ENCODE data around the gene POLD1. TPM values are rescaled to one million over a fixed set of nuclear protein-coding genes. Genes with fewer than 3 reads are reported as not detected.

POLD1 gene
- total RNA-seq, 1 experiment from 2014 or later, result 143 TPM

- peak; percentile 89 for DNase-seq (ENCODE audit: low spot score)
- Histone ChIP-seq H3K9me3 (ENCODE audit: low read depth, low read length, poor library complexity, severe bottlenecking) (no peaks in the 10 kb centered on the region), H3K27ac (ENCODE audit: low read depth, low read length, poor library complexity, severe bottlenecking) (peak overlapping the region; percentile 67), H3K4me3 (ENCODE audit: low read depth, low read length, poor library complexity, severe bottlenecking) (peak overlapping the region; percentile 59), H3K36me3 (ENCODE audit: insufficient read depth, low read length, poor library complexity, severe bottlenecking) (no peaks in the 10 kb centered on the region), H3K27me3 (replicated peaks; ENCODE audit: insufficient read depth, low read depth, low read length, poor library complexity) (no peaks in the 10 kb centered on the region), H3K4me1 (ENCODE audit: insufficient read depth, low read length, poor library complexity, severe bottlenecking) (no peaks in the 10 kb centered on the region)
- ChIA-PET CTCF (interaction anchor here (0.7 to 1.9 kb wide), 8 partner anchors 11 to 553 kb away, joined by 3 to 15 read pairs (median 4); partner anchors contain the start of genes JOSD2 and POLD1), POLR2A (ENCODE audit: low non-redundant PET) (no interaction called here)
- BruUV-seq (replicated peaks), result no TSS peak
- intact Hi-C loops (cut with micrococcal nuclease; ENCODE audit: unreplicated experiment), result loop anchor here (1.0 to 2.0 kb wide), 2 partner anchors 46 to 92 kb away; no protein-coding TSS in a partner anchor
- TF ChIP-seq CTCF (conservative IDR thresholded peaks at IDR 0.05; ENCODE audit: low read depth, low read length), result peak; percentile 86
- TF ChIP-seq EZH2 (IDR thresholded peaks at IDR 0.05; ENCODE audit: borderline replicate concordance, low read depth, low read length, poor library complexity, severe bottlenecking), result no peak
Observed at GRCh38 chr19:50368649-50369570, 15.2 kb upstream of the POLD1 start.

- intact Hi-C loops (cut with micrococcal nuclease; ENCODE audit: unreplicated experiment), result no loop called here
- TF ChIP-seq EZH2 (IDR thresholded peaks at IDR 0.05; ENCODE audit: borderline replicate concordance, low read depth, low read length, poor library complexity, severe bottlenecking) (no peak), CTCF (conservative IDR thresholded peaks at IDR 0.05; ENCODE audit: low read depth, low read length) (no peak)
- no peak overlapping the region for H3K4me3 ChIP-seq (ENCODE audit: low read depth, low read length, poor library complexity, severe bottlenecking)
- H3K36me3 ChIP-seq (ENCODE audit: insufficient read depth, low read length, poor library complexity, severe bottlenecking), result no peaks in the 10 kb centered on the region
- ChIA-PET POLR2A (ENCODE audit: low non-redundant PET) (no interaction called here), CTCF (no interaction called here)
- no peaks in the 10 kb centered on the region for H3K27me3 ChIP-seq (replicated peaks; ENCODE audit: insufficient read depth, low read depth, low read length, poor library complexity)
- H3K27ac ChIP-seq (ENCODE audit: low read depth, low read length, poor library complexity, severe bottlenecking), result no peak overlapping the region
- BruUV-seq (replicated peaks), result no TSS peak
- no peaks in the 10 kb centered on the region for H3K9me3 ChIP-seq (ENCODE audit: low read depth, low read length, poor library complexity, severe bottlenecking)
- H3K4me1 ChIP-seq (ENCODE audit: insufficient read depth, low read length, poor library complexity, severe bottlenecking), result peaks cover 8% of the 10 kb centered on the region
- DNase-seq (ENCODE audit: low spot score), result no peak
Observed at GRCh38 chr19:50371914-50372475, 12.2 kb upstream of the POLD1 start.

- H3K27ac ChIP-seq (ENCODE audit: low read depth, low read length, poor library complexity, severe bottlenecking), result peak within 1 kb of the TSS; percentile 100
- peak; percentile 98 for DNase-seq (ENCODE audit: low spot score)
- intact Hi-C loops (cut with micrococcal nuclease; ENCODE audit: unreplicated experiment), result loop anchor here (5.0 kb wide), 1 partner anchor 136 kb away; the partner anchor contains the start of genes ASPDH and JOSD2
- peaks cover 27% of the 10 kb centered on the region for H3K36me3 ChIP-seq (ENCODE audit: insufficient read depth, low read length, poor library complexity, severe bottlenecking)
- H3K9me3 ChIP-seq (ENCODE audit: low read depth, low read length, poor library complexity, severe bottlenecking), result no peaks in the 10 kb centered on the region
- H3K4me3 ChIP-seq (ENCODE audit: low read depth, low read length, poor library complexity, severe bottlenecking), result peak within 1 kb of the TSS; percentile 89
- BruUV-seq (replicated peaks), result no TSS peak
- ChIA-PET POLR2A (ENCODE audit: low non-redundant PET) (interaction anchor here (0.6 kb wide), 1 partner anchor 428 kb away, joined by 4 read pairs; no protein-coding TSS in a partner anchor), CTCF (interaction anchor here (0.8 kb wide), 1 partner anchor 19 kb away, joined by 3 read pairs; no protein-coding TSS in a partner anchor)
- TF ChIP-seq CTCF (conservative IDR thresholded peaks at IDR 0.05; ENCODE audit: low read depth, low read length), result no peak
- TF ChIP-seq EZH2 (IDR thresholded peaks at IDR 0.05; ENCODE audit: borderline replicate concordance, low read depth, low read length, poor library complexity, severe bottlenecking), result no peak
- no peaks in the 10 kb centered on the region for H3K27me3 ChIP-seq (replicated peaks; ENCODE audit: insufficient read depth, low read depth, low read length, poor library complexity)
- H3K4me1 ChIP-seq (ENCODE audit: insufficient read depth, low read length, poor library complexity, severe bottlenecking), result peaks cover 8% of the 10 kb centered on the region
Observed at GRCh38 chr19:50376166-50377050, 7.7 kb upstream of the POLD1 start, which contains the start of gene NR1H2. NR1H2 (plus strand) TSS chr19:50376457; CDS start chr19:50377606, 1,149 bp downstream.

Data from A673 (cell line).